ENCODE measurements around the gene CLASRP. TPM values are rescaled to one million over a fixed set of nuclear protein-coding genes. Genes with fewer than 3 reads are reported as not detected.

The CLASRP gene
- total and polyA plus RNA-seq, 9 of the 15 experiments (the other 6 are each of a cell fraction or from before 2014, with no cell fraction given) = 0.94 to 86.3 (median 44.0) TPM

GRCh38 chr19:45094137-45094536 lies 55.3 kb downstream of the CLASRP start:
- H3K4me3 ChIP-seq = peak overlapping the region; percentile 99
- H4K20me1 ChIP-seq (replicated peaks; ENCODE audit: control insufficient read depth, insufficient read depth, low read length) = peaks cover 36% of the 10 kb centered on the region
- H3K36me3 ChIP-seq (ENCODE audit: control insufficient read depth, insufficient read depth, low read length) = peaks cover 71% of the 10 kb centered on the region; the same call in 2 of the 3 replicates
- no peaks in the 10 kb centered on the region for H3K9me3 ChIP-seq (replicated peaks; ENCODE audit: control insufficient read depth, insufficient read depth, low read depth, low read length)
- BruUV-seq (replicated peaks) = no TSS peak
- no peak for DNase-seq (ENCODE audit: extremely low read depth in 1 of 4, low spot score in 3 of 4)
- H2AFZ ChIP-seq (ENCODE audit: low read depth, low read length) = no peak overlapping the region
- in situ Hi-C loops (cut with MboI) (no loop called here), intact Hi-C loops (cut with micrococcal nuclease) (no loop called here)
- H3K9me1 ChIP-seq (ENCODE audit: control insufficient read depth, insufficient read depth, low read length) = peaks cover 12% of the 10 kb centered on the region
- H3K4me2 ChIP-seq (ENCODE audit: insufficient read depth, low read length) = peak overlapping the region; percentile 89
- peak overlapping the region; percentile 100; the same call in 2 of the 3 replicates for H3K27ac ChIP-seq (ENCODE audit: extremely low read depth, low read depth, low read length)
- WGBS (ENCODE audit: insufficient coverage, low coverage, missing lambda C conversion rate) = 22% methylated on average over 9 of the region's 9 CpGs
- TF ChIP-seq MEIS2 (IDR thresholded peaks at IDR 0.05; ENCODE audit: partially characterized antibody) (peak; percentile 29), ZNF121 (CRISPR knock-in tag; conservative IDR thresholded peaks at IDR 0.05) (peak; percentile 46; the same call in 1 of the 2 replicates), ZBED1 (IDR thresholded peaks at IDR 0.05) (no peak), PKNOX1 (IDR thresholded peaks at IDR 0.05) (peak; percentile 88), RBM25 (IDR thresholded peaks at IDR 0.05; ENCODE audit: low read depth, low read length, severe bottlenecking) (peak; percentile 39), RBM22 (IDR thresholded peaks at IDR 0.05; ENCODE audit: low read depth, low read length, poor library complexity, severe bottlenecking) (no peak), TCF15 (CRISPR knock-in tag; IDR thresholded peaks at IDR 0.05) (no peak)
- peaks cover 44 to 75% of the 10 kb centered on the region in 2 experiments for H3K4me1 ChIP-seq (replicated peaks in 1 of 2; ENCODE audit: control insufficient read depth in 2 of 2, insufficient read depth in 2 of 2, low read length in 2 of 2)
- no peaks in the 10 kb centered on the region for H3K27me3 ChIP-seq (ENCODE audit: control insufficient read depth in 2 of 2, insufficient read depth in 2 of 2, low read length in 2 of 2)
- ChIA-PET CTCF (ENCODE audit: low intra/inter-chr PET ratio) (no interaction called here), POLR2A (interaction anchor here (0.8 to 1.2 kb wide), 2 partner anchors 10 to 11 kb away, joined by 3 read pairs; no protein-coding TSS in a partner anchor)
- H3K9ac ChIP-seq (ENCODE audit: insufficient read depth in 1 of 2, low read depth in 2 of 2, low read length in 2 of 2) = peak overlapping the region; percentile 98 to 99
- ATAC-seq = no peak
- H3K79me2 ChIP-seq (ENCODE audit: control insufficient read depth, insufficient read depth, low read length) = peaks cover 67% of the 10 kb centered on the region
- peak; percentile 58 for FAIRE-seq
